ENCODE results near the gene AVEN. TPM values are rescaled to one million over a fixed set of nuclear protein-coding genes. Genes with fewer than 3 reads are reported as not detected.

Gene AVEN
- total and polyA plus RNA-seq, 2 of the 4 experiments (the other 2 are of a cell fraction) = 9.1 to 17.6 TPM

DNA sequence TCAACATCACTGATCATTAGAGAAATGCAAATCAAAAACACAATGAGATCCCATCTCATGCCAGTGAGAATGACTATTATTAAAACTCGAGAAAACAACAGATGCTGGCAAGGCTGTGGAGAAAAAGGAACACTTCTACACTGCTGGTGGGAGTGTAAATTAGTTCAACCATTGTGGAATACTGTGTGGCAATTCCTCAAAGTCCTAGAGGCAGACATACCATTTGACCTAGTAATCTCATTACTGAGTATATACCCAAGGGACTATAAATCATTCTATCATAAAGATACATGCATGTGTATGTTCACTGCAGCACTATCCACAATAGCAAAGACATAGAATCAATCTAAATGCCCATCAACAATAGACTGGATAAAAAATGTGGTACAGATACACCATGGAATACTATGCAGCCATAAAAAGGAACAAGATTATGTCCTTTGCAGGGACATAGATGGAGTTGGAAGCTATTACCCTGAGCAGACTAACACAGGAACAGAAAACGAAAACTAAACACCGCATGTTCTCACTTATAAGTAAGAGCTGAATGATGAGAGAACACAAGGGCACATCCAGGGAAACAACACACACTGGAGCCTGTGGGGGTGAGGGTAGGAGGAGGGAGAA, 15.2 kb upstream of the AVEN start:
- POLR2A ChIA-PET (ENCODE audit: unreplicated experiment) = no interaction called here
- H4K5ac ChIP-seq (ENCODE audit: low read depth, low read length) = no peak overlapping the region
- H3K9me1 ChIP-seq (ENCODE audit: insufficient read depth, low read length) = peaks cover 6% of the 10 kb centered on the region; the same call in 1 of the 2 replicates
- H4K91ac ChIP-seq (ENCODE audit: insufficient read depth, low read depth, low read length) = no peak overlapping the region
- in situ Hi-C loops (cut with MboI; ENCODE audit: low sequenced_read_pairs) (no loop called here), intact Hi-C loops (cut with micrococcal nuclease) (no loop called here), dilution Hi-C loops (cut with HindIII; ENCODE audit: low sequenced_read_pairs, unreplicated experiment) (no loop called here)
- H3K4me1 ChIP-seq (ENCODE audit: control insufficient read depth, insufficient read depth, low read length) = peaks cover 7% of the 10 kb centered on the region
- no peaks in the 10 kb centered on the region for H3K27me3 ChIP-seq (ENCODE audit: control insufficient read depth, insufficient read depth, low read length)
- no peak overlapping the region for H3K4me3 ChIP-seq (ENCODE audit: insufficient read depth, low read depth, low read length)
- H4K20me1 ChIP-seq (ENCODE audit: insufficient read depth, low read length) = no peaks in the 10 kb centered on the region
- no peak overlapping the region for H2BK15ac ChIP-seq (ENCODE audit: low read depth, low read length)
- WGBS, 2 experiments (ENCODE audit: extremely low coverage in 2 of 2, insufficient read length in 1 of 2) = 100% methylated on average over 2 of the region's 3 CpGs; no CpG with 5 or more reads in 1 of the 2 experiments
- no peak overlapping the region for H3K23ac ChIP-seq (ENCODE audit: low read depth, low read length)
- H2AK9ac ChIP-seq (replicated peaks; ENCODE audit: low read depth, low read length, poor library complexity) = no peak overlapping the region
- no peak overlapping the region for H3K4ac ChIP-seq (ENCODE audit: low read depth, low read length)
- no peak for TF ChIP-seq BHLHE40 (IDR thresholded peaks at IDR 0.05; ENCODE audit: low read depth, low read length)
- no peak for TF ChIP-seq CHD1 (IDR thresholded peaks at IDR 0.05; ENCODE audit: low read depth, low read length)
- TF ChIP-seq RAD21 (IDR thresholded peaks at IDR 0.05; ENCODE audit: low read length) = no peak
- TF ChIP-seq CEBPB (IDR thresholded peaks at IDR 0.05; ENCODE audit: low read depth, low read length) = no peak
- no peak for TF ChIP-seq SMC3 (IDR thresholded peaks at IDR 0.05; ENCODE audit: low read depth, low read length)
- TF ChIP-seq CTCF (conservative IDR thresholded peaks at IDR 0.05; ENCODE audit: low read depth, low read length) = no peak
- TF ChIP-seq, protein P1, sequence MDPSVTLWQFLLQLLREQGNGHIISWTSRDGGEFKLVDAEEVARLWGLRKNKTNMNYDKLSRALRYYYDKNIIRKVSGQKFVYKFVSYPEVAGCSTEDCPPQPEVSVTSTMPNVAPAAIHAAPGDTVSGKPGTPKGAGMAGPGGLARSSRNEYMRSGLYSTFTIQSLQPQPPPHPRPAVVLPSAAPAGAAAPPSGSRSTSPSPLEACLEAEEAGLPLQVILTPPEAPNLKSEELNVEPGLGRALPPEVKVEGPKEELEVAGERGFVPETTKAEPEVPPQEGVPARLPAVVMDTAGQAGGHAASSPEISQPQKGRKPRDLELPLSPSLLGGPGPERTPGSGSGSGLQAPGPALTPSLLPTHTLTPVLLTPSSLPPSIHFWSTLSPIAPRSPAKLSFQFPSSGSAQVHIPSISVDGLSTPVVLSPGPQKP (IDR thresholded peaks at IDR 0.05; ENCODE audit: borderline replicate concordance, low read depth, low read length) = no peak
- no peak for TF ChIP-seq MAZ (IDR thresholded peaks at IDR 0.05; ENCODE audit: borderline replicate concordance, low read depth, low read length)
- TF ChIP-seq FOS (IDR thresholded peaks at IDR 0.05; ENCODE audit: low read depth, low read length) = no peak
- TF ChIP-seq RCOR1 (IDR thresholded peaks at IDR 0.05; ENCODE audit: insufficient replicate concordance, low read length) = no peak
- TF ChIP-seq USF2 (IDR thresholded peaks at IDR 0.05; ENCODE audit: low read depth, low read length) = no peak
- TF ChIP-seq POLR2A (IDR thresholded peaks at IDR 0.05; ENCODE audit: low read depth, low read length) = no peak
- TF ChIP-seq RFX5 (IDR thresholded peaks at IDR 0.05; ENCODE audit: low read depth, low read length) = no peak
- no peak for TF ChIP-seq NFE2L2 (IDR thresholded peaks at IDR 0.05; ENCODE audit: low read depth, low read length)
- TF ChIP-seq MXI1 (IDR thresholded peaks at IDR 0.05; ENCODE audit: borderline replicate concordance, low read depth, low read length) = no peak
- no peak for TF ChIP-seq MAFK (IDR thresholded peaks at IDR 0.05; ENCODE audit: low read depth, low read length)
- H3K18ac ChIP-seq (ENCODE audit: low read depth, low read length) = no peak overlapping the region
- no peak overlapping the region for H3K14ac ChIP-seq (replicated peaks; ENCODE audit: low read depth, low read length)
- no peak overlapping the region for H2BK5ac ChIP-seq (ENCODE audit: low read depth, low read length, poor library complexity, severe bottlenecking)
- no peak for DNase-seq
- H3K79me1 ChIP-seq (ENCODE audit: low read depth in 1 of 2, low read length in 2 of 2) = no peaks in the 10 kb centered on the region
- H4K8ac ChIP-seq (ENCODE audit: low read depth in 2 of 2, low read length in 2 of 2) = no peak overlapping the region
- peak overlapping the region; percentile 3; the same call in 1 of the 2 replicates for H2BK120ac ChIP-seq (ENCODE audit: low read depth, low read length)
- no peak overlapping the region for H3K9ac ChIP-seq (ENCODE audit: low read depth, low read length)
- no peak overlapping the region for H3K27ac ChIP-seq (ENCODE audit: insufficient read depth, low read length)
- ATAC-seq (ENCODE audit: low read depth) = no peak
- peak overlapping the region; percentile 47; the same call in 1 of the 2 replicates for H2BK20ac ChIP-seq (ENCODE audit: low read depth, low read length)
- H2AFZ ChIP-seq (replicated peaks; ENCODE audit: low read length, poor library complexity) = no peak overlapping the region
- H2AK5ac ChIP-seq (ENCODE audit: low read depth, low read length) = peak overlapping the region; percentile 76; the same call in 1 of the 2 replicates
- H3K9me3 ChIP-seq (ENCODE audit: control insufficient read depth, insufficient read depth, low read length) = peaks cover 4% of the 10 kb centered on the region; the same call in 1 of the 2 replicates
- no TSS peak for BruUV-seq (replicated peaks)
- H3K56ac ChIP-seq (ENCODE audit: extremely low read depth, insufficient read depth, low read length) = no peak overlapping the region
- no peaks in the 10 kb centered on the region for H3K36me3 ChIP-seq (ENCODE audit: control insufficient read depth, insufficient read depth, low read length)
- CTCF ChIA-PET = no interaction called here
- no peak overlapping the region for H3K4me2 ChIP-seq (ENCODE audit: low read depth, low read length)

Measured in IMR-90 (cell line).